Measurements from ENCODE around the gene TH. TPM values are rescaled to one million over a fixed set of nuclear protein-coding genes. Genes with fewer than 3 reads are reported as not detected.
A peak's percentile ranks its signal among the peaks of the same experiment; 100 is the strongest.
"Not testable (repeated sequence)": the region's sequence is repeated elsewhere in the genome, so short reads cannot be mapped to it uniquely, and the experiment has no call there.

Gene TH
- total and polyA plus RNA-seq, 9 donors, result 0.12 to 4.1 (median 0.97) TPM; not detected in 2

DNA sequence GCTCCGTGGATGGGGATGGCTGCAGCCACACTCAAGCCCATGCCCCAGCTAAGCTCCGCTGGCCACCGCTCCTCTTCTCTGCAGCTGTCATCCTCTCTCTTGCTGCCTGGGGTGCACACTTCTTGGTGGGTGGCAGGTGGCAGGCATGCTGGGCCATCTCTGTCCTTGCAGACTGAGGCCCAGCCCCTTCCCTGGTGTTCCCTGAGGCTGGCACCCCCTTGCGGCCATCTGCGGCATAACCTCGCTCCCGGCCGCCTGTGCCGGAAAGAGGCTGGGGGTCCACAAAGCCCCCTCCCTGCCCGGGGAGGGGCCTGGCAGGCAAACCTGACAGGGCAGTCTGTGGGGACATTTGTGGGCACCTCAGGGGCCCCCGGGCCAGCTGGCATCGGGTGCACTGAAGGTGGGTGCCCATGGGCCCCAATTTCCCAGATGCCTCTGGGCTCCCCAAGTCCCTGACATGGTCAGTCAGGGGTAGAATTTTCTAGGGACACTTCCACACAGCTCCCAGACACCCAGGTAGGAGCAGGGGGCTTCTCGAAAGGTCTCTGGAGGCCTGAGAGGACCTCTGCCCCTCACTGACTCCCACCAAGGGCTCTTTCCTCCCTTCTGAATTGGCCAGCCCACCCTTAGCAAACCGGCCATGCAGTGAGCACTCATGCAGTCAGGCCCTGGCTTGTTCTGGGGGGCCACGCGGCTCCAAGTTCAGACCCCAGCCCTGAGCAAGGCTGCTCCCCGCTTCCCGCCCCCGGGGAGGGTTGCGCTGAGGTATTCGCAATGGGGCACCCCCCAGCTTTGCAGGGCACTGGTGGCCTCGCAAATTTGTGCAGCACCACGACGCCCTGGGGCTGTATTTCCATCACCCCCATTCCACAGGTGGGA lies 23.5 kb upstream of the TH start:
- H3K9me3 ChIP-seq, result no peaks in the 10 kb centered on the region
- H3K27ac ChIP-seq, result no peak overlapping the region
- H3K36me3 ChIP-seq, result no peaks in the 10 kb centered on the region
- H3K27me3 ChIP-seq, result no peaks in the 10 kb centered on the region
- DNase-seq, result peak in 2 of 5 donors; percentile 29 to 53
- WGBS, 3 donors, result 44 to 55% (median 47%) methylated on average over 22 to 24 of the region's 24 CpGs
- TF ChIP-seq POLR2A (IDR thresholded peaks at IDR 0.05) (no peak), EP300 (IDR thresholded peaks at IDR 0.05) (no peak)
- TF ChIP-seq, protein P1, sequence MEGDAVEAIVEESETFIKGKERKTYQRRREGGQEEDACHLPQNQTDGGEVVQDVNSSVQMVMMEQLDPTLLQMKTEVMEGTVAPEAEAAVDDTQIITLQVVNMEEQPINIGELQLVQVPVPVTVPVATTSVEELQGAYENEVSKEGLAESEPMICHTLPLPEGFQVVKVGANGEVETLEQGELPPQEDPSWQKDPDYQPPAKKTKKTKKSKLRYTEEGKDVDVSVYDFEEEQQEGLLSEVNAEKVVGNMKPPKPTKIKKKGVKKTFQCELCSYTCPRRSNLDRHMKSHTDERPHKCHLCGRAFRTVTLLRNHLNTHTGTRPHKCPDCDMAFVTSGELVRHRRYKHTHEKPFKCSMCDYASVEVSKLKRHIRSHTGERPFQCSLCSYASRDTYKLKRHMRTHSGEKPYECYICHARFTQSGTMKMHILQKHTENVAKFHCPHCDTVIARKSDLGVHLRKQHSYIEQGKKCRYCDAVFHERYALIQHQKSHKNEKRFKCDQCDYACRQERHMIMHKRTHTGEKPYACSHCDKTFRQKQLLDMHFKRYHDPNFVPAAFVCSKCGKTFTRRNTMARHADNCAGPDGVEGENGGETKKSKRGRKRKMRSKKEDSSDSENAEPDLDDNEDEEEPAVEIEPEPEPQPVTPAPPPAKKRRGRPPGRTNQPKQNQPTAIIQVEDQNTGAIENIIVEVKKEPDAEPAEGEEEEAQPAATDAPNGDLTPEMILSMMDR (IDR thresholded peaks at IDR 0.05), result no peak
- no peaks in the 10 kb centered on the region for H3K4me1 ChIP-seq (ENCODE audit: insufficient read depth)
- no peak overlapping the region for H3K4me3 ChIP-seq
- intact Hi-C loops (cut with DNase I), result loop anchor here (5.0 to 10.0 kb wide), 4 partner anchors 107 to 332 kb away; partner anchors contain the start of genes C11orf21 (in 1 of the 4) and TSPAN32 (in 1 of the 4)

DNA sequence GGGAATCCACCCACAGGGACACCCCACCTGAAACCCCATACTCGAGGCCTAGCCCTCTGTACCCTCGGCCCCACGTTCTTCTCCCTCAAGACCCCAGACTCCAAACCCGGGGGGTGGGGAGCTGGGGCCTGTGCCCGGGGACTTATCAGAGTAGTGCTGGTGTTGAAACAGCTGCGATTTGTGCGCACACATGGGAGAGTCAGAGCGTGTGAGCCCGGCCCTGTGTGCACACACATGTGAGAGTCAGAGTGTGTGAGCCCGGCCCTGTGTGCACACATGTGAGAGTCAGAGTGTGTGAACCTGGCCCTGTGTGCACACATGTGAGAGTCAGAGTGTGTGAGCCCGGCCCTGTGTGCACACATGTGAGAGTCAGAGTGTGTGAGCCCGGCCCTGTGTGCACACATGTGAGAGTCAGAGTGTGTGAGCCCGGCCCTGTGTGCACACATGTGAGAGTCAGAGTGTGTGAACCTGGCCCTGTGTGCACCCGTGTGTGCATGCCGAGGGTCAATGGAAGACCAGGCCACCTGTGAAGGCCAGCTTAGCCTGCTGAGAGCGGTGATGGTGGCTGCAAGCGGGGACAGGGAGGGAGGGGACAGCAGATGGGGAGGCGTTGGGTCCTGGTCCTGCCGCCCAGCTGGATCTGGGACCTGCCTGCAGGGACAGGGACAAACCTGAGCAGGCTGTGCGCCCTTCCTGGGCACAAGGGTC lies 22.4 kb upstream of the TH start:
- H3K27ac ChIP-seq; H3K27me3 ChIP-seq; H3K4me1 ChIP-seq (ENCODE audit: insufficient read depth); H3K36me3 ChIP-seq; H3K4me3 ChIP-seq; H3K9me3 ChIP-seq; DNase-seq: not testable (repeated sequence)
- intact Hi-C loops (cut with DNase I), result loop anchor here in 1 of 4 donors (10.0 kb wide), 1 partner anchor 331 kb away; no protein-coding TSS in a partner anchor
- 63 to 73% (median 69%) methylated on average over 16 of the region's 20 CpGs for WGBS, 3 donors

DNA sequence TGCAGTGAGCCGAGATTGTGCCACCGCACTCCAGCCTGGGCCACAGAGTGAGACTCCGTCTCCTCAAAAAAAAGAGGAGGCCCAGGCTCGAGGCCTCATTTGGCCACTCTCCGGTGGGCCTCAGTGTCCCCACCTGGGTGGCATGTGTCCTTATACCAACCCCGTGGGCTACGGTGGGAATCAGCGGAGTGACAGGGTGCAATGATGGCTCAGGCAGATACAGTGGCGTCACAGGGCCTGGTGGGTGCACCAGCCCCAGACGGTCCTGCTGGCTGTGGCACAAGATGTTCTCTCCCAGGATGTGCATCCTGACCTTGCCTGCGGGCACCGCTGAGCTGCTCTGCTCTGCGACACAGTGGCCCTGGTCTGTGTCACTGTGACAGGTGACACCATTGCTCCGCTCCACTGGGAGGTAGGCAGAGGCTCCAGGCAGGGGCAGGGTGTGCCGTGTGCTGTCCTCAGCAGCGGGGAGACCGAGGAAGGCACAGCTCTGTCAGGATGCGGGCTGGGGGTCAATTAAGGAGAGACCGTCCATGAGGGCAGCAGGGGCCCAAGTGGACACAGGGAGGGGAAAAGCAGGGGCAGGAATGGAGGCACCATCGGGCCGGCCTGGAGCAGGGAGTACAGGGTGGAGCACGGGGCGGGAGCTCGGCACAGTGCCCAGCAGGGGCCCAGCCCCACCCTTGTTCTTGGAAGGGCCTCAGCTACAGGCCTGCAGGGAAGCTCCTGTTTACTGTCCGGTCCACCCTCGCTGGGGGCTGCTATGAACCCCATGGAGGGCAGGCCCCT lies 21.7 kb upstream of the TH start:
- WGBS, 3 donors, result 76 to 87% (median 79%) methylated on average over 25 to 26 of the region's 26 CpGs
- TF ChIP-seq EP300 (IDR thresholded peaks at IDR 0.05), result no peak
- no peak for TF ChIP-seq POLR2A (IDR thresholded peaks at IDR 0.05)
- TF ChIP-seq, protein P1 (IDR thresholded peaks at IDR 0.05), result no peak
- Histone ChIP-seq H3K36me3 (no peaks in the 10 kb centered on the region), H3K4me3 (no peak overlapping the region), H3K27me3 (no peaks in the 10 kb centered on the region), H3K4me1 (ENCODE audit: insufficient read depth) (no peaks in the 10 kb centered on the region), H3K9me3 (no peaks in the 10 kb centered on the region), H3K27ac (no peak overlapping the region)
- intact Hi-C loops (cut with DNase I), result loop anchor here in 1 of 4 donors (10.0 kb wide), 1 partner anchor 332 kb away; no protein-coding TSS in a partner anchor
- DNase-seq, result no peak

DNA sequence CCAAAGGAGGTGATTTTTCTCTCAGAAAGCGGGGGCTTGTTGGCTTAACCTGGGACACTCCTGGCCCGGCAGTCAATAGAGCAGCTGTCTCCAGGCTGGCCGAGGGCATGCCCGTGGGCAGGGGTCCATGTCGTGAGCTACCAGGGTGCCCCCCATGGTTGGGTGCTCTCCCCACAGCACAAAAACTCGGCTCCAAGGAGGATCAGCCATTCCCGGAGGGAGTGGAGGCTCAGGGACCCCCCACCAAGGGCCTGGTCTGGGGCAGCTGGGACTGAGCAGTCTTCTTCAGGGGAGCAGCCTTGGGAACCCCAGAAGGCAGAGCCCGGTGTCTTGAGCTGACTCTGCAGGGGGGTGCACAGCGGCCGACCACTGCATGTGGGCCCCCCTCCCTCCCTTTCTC lies 20.8 kb upstream of the TH start:
- intact Hi-C loops (cut with DNase I), result loop anchor here in 1 of 4 donors (10.0 kb wide), 1 partner anchor 332 kb away; no protein-coding TSS in a partner anchor
- WGBS, 3 donors, result 74 to 88% (median 75%) methylated on average over 10 of the region's 10 CpGs

More for the DNA sequence above, 20.8 kb upstream of the TH start:
- H3K36me3 ChIP-seq, result no peaks in the 10 kb centered on the region
- TF ChIP-seq, protein P1 (IDR thresholded peaks at IDR 0.05), result no peak
- no peak for TF ChIP-seq POLR2A (IDR thresholded peaks at IDR 0.05)
- TF ChIP-seq EP300 (IDR thresholded peaks at IDR 0.05), result no peak
- H3K4me1 ChIP-seq (ENCODE audit: insufficient read depth), result no peaks in the 10 kb centered on the region
- no peak overlapping the region for H3K4me3 ChIP-seq
- no peaks in the 10 kb centered on the region for H3K27me3 ChIP-seq
- DNase-seq, result no peak
- H3K9me3 ChIP-seq, result no peaks in the 10 kb centered on the region
- H3K27ac ChIP-seq, result no peak overlapping the region

Data from ovary (tissue), 9 donors.